Posterior vena cava (tissue), 2 donors: Measurements from ENCODE around the gene TECTB. TPM values are rescaled to one million over a fixed set of nuclear protein-coding genes. Genes with fewer than 3 reads are reported as not detected.

Experiments used
- DNase-seq: peaks from one replicate; pipeline ENCODE4 v3.0.0-alpha.2; 2020; ENCODE audit warnings: low spot score
- intact Hi-C, 2 donors: fragments of 100-400 bp; cut with DNase I; formaldehyde crosslinking; loops; one replicate each; pipeline versions ENCODE4 v1.14.1 to v1.14.2; 2022 to 2023
- total RNA-seq, 2 donors: library from RNA; stranded (reverse); fragmentation: NEBNext Ultra II Directional; extraction: Animal tissue kit (Norgen Biotek cat#: 25700); gene quantifications; one replicate each; pipeline ENCODE4 v1.2.1, GENCODE V29; 2021
- donor health status: DM: yes; HTN: yes; CAD: no.
- donor health status: DM: yes; HTN: yes; CAD: no.

The TECTB gene
- total RNA-seq, 2 donors from 2014 or later: not detected

DNA sequence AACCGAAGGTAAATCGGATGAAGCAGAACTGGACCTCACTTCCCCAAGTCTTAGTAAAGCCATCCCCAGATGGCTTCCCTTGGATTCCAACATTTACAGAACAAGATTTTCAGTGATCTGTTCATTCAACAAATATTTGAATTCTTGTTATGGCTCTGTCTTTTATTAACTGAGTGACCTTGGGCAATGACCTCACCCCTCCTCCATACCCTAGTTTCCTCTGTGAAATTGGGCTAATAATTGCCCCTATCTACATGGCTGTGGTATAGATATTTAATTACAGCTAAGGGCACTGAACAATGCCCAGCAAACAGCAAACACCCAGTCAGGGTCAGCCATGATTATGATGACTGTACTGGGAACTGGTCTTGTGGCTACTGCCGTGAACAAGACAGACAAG, 19.1 kb downstream of the TECTB start:
- intact Hi-C loops: no loop called here
- no peak for DNase-seq

DNA sequence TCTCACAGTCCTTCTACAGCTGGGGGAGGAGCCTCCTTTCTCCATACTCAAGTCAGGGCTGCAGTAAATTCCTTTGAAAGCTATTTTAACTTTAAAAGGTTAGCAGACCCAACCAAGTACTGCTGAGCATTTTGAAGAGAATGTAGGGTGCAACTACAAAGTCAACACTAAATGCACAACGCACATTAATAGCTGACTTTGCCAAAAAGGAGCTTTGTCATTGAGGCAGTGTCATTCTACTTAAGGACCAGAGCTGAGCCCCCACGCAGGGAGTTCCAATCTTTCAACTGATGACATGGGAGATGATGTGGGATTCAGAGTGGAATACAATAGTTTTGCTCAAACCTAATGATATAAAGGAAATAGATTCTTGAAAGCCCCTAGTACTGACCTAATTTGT, 20.3 kb downstream of the TECTB start:
- intact Hi-C loops: no loop called here
- no peak for DNase-seq

DNA sequence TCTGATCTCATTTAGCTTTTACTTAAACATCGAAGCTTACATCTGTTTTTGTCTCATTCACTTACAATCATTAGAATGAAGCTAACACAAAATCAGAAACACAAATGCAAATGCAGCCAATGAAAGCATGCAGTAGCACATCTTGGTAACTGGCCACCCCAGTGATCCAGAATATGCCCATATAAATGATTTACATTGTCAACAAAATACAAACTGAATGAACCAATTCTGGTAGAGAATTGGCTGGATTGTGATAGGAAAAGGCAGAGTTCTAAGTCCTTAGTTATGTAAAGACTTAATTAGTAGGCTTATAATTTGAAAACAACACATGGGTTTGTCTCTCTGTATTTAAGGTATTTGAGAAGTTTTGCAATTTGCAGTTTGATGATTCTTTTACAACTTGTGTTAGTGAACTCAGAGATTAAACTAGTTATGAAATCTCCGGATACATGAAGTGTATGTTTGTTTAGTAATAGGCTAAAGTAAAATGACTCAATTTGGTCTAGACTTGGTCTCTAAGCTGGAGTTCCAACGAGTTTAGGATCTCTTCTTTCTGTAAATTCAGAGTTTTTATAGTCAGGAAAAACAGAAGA, 21.2 kb downstream of the TECTB start:
- no peak for DNase-seq

DNA sequence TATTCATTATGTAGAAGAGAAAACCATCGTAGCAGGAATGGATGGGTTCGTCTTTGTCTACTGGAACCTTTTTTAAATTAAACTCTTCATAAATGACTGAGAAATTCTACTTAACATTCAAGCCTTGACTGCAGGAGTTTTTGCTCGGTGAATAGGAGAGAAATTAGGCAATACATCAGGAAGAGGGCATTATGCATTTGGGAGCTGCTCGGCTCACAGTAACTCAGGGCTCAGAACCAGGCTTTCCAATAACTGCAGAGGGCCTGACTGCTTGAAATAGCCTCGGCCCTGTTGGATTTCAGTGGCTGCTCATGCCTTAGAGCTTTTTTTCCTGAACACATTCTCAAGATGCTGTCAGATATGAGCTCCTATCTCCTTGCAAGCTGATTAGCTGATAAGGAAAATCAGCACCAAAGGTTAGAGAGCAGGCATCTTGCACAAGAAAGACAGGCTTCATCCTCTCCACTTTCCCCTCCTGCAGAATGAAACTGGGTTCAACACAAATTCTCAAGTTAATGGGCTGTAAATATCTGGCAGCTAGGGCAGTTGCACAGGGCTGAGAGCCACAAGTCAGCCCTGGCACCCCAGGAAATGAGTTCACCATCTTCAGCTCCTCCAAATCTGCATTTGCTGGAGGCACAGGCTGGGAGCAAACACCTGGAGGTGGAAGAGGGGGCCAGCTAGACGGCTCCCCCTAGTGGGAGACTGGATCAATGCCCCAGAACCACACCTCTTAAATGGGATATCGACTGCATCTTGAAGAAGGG, 24.3 kb downstream of the TECTB start:
- intact Hi-C loops: no loop called here
- no peak for DNase-seq

More for the DNA sequence above, 21.2 kb downstream of the TECTB start:
- intact Hi-C loops: no loop called here

DNA sequence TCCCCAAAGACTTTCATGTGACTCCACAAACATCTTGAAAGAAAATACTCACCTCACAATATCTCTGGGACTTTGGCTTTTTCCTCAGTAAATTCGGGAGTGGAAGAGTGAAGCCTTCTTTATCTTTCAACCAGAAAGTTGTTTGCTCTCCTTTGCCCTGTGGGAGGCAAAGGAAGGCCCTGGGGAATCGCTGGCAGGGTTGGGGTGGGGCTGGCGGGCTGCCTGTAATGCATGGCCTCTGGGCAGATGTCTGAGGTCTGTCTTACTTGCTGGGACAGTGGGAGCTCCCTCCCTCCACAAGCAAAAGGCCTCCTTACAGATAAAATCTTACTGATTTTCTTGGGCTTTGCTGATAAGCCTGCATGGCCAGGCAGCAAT, 24.9 kb downstream of the TECTB start:
- intact Hi-C loops: no loop called here
- no peak for DNase-seq

DNA sequence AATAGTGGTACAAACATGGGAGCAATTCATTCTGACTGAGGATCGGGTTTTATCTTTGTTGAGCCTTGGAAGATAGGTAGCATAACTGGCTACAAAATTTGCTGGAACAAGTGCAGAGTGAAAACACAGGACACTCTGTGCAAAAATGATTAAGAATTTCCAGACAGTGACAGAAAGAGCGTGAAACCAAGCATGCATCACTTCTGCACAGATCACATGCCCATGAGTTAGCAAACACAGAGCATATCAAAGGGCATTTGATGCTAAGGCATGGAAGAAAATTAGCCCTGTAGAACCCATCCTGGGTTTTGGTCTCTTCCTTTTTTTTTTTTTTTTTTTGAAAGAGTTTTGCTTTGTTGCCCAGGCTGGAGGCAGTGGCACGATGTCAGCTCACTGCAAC, 28.3 kb downstream of the TECTB start:
- intact Hi-C loops: loop anchor here (5.0 to 10.0 kb wide), 3 partner anchors 127 to 174 kb away; partner anchors contain the start of gene GPAM (in 1 of the 2)
- no peak for DNase-seq

DNA sequence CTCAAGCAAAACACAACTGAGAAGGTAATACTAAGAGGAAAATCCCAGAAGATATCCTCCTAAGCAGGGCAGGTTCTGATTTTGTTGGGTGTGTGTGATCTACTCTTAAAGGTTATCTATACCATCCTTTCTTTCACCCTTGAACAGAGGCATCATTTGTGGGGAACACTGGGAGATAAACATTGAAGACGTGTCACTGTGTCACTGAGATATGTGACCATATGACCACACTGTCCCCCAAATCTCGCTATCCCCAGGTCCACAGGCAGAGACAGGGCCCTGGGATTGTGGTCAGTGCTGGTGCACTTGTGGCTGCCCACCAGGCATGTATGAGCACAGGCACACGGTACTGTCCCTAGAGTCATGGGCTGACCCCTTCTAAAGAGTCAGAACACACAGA, 30.0 kb downstream of the TECTB start:
- DNase-seq: no peak
- intact Hi-C loops: loop anchor here (5.0 to 10.0 kb wide), 3 partner anchors 128 to 176 kb away; partner anchors contain the start of gene GPAM (in 1 of the 2)

DNA sequence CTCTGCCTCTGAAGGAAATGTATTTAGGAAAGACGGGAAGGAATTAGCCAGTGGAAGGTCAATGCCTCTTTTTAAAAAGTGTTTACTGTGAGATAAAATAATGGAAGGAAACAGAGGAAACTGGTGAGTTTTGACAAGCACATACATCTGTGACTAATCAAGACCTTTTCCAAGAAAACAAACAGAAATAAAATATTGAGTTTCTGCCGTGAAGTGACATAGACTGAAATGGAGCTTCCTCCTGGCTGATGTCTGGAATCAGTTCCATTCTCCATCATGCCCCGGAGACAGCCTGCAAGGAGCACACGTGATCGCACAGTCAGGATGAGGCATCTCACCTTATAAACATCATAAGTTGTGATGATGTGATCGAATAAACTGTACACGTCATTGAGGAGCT, 30.7 kb downstream of the TECTB start:
- intact Hi-C loops: loop anchor here (5.0 to 10.0 kb wide), 3 partner anchors 129 to 177 kb away; partner anchors contain the start of gene GPAM (in 1 of the 2)
- DNase-seq: no peak

DNA sequence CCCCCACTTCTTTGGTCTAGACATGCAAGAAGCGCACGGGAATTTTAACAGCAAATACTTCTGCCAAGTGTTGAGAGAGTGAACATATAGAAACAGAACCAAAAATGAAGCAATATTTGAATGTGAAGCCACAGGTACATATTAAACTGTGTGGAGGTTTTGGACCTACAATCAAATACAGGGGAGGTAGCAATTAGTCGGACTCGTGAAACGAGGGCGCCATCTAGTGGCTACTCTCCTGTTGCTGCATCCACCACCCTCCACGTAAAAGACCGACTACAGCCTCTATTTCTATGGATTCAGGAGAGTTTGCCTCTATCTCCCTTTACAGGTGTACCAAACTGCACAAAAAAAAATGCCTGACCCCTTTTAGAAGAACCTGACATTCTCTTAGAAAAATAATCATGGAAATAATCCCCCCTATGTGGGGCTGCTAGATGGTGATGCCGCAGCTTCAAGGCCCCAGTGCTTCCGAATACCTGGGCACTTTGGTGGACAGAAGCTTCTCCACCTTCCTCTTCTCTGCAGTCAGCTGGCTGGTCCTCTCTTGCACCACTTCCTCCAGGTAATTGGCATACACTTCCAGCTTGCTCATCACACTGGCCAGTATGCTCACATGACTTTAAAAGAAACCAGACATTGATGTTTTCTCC, 31.7 kb downstream of the TECTB start:
- intact Hi-C loops: loop anchor here (5.0 to 10.0 kb wide), 3 partner anchors 130 to 178 kb away; partner anchors contain the start of gene GPAM (in 1 of the 2)
- DNase-seq: peak; percentile 93

DNA sequence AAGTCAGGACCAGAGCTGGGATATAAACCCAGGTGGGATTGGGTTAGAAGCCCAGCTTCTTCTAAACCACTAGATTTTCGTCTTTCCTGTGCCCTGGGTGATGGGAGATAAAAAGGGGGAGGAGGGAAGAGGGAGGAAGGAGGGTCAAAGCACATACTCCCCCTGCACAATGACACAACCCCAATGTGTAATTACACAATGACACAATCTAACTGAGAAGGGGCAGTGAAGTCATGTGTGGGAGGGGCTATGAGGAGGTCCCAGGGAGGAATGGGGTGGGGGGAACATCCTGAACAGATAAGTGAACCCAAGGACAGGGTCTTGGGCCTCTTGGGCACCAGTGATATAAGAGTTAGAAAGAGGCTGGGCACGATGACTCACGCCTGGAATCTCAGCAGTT, 44.5 kb downstream of the TECTB start:
- intact Hi-C loops: loop anchor here in 1 of 2 donors (1.0 kb wide), 1 partner anchor 25 kb away; no protein-coding TSS in a partner anchor
- DNase-seq: no peak

DNA sequence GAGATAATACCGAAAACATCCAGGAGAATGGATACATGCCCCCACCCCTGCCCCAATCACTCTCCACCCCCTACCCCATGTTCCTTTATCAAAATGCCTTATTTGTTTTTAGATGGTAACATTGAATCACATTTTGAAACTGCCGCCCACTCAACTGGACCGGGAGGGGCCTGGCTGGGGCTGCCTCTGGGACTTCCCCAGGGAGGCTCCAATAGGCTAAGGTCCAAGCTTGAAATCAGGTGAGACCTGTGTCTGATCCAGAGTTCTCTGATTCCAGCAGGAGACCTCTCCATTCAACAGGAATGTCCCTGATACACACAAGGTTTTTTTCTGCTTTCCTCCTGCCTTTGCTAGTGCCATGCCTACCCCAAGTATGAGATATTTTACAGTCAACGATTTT, 47.0 kb downstream of the TECTB start:
- intact Hi-C loops: loop anchor here in 1 of 2 donors (5.0 kb wide), 1 partner anchor 1307 kb away; no protein-coding TSS in a partner anchor
- DNase-seq: no peak

DNA sequence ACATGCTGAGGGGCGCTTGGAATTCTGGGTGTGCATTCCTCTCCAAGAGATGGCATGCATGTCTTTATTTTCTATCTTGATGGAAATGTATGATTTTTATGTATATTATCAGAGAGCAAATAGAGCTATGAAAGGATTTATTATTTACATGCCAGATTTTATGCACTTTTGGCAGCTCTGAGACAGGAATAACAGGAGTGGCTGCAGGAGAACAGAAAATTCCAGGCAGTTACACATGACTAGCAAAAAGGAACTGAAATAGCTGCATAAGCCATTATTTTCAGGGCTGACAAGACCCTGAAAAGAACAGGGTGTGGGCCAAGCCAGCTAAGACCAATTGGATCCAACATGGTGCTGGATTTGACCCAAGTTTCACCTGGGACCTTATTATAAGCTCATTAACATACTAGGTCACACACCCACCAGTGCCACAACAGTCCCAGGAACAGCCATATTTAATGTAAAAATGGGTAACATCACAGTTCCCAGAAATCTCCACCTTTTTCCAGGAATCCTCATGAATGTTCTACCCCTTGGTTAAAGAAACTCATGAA, 47.5 kb downstream of the TECTB start:
- DNase-seq: no peak
- intact Hi-C loops: loop anchor here in 1 of 2 donors (5.0 kb wide), 1 partner anchor 1307 kb away; no protein-coding TSS in a partner anchor

DNA sequence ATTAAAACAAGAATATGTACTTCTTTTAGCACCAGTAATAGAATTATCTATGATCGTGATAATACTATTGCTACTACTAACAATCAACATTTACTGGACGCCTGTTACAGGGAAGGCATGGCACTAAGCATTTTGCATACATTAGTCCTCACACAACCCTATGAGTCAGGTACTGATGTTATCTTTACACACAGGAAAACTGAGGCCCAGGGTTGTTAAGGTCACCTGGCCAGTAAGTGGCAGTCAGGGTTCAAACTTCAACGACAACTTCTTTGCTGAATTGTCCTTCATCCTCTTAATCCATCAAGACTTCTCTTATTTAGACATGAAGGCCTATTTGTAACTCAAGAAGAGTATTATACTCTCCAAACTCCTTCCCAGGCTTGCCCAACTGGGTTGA, 48.8 kb downstream of the TECTB start:
- DNase-seq: no peak
- intact Hi-C loops: loop anchor here in 1 of 2 donors (5.0 kb wide), 1 partner anchor 1305 kb away; no protein-coding TSS in a partner anchor

DNA sequence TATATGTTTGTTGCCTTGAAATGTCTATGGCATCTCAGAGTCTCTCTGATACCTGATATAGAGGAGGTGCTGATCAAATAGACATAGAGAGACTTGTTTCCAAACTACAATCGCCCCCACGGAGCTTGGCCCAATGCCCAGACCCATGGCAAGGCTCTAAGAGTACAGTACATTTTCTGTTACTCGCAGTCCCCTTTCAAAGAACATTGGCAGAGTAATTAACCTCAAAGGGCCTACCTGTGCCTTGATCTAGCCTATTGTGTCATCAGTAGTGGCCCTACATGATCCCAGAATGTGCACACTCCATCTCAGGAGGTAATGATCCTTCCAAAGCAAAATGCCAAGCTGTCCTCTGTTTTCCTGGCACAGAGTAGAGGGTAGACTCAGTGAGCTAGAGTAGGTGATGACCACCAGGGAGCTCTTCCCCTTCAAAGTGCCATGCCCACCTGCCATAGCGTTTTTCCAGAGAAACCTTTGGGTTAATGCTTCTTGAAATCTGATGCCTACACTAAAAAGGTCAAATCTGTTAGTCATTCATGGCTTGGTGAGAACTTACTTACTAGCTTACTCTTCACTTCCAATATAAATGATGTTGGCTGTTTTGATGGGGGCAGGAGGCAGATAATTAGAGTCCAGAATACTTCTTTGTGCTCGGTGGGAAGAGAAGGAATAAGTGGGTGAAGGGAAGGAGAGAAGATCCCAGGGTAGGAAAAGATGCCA, 49.5 kb downstream of the TECTB start:
- intact Hi-C loops: loop anchor here in 1 of 2 donors (5.0 kb wide), 1 partner anchor 1305 kb away; no protein-coding TSS in a partner anchor

DNA sequence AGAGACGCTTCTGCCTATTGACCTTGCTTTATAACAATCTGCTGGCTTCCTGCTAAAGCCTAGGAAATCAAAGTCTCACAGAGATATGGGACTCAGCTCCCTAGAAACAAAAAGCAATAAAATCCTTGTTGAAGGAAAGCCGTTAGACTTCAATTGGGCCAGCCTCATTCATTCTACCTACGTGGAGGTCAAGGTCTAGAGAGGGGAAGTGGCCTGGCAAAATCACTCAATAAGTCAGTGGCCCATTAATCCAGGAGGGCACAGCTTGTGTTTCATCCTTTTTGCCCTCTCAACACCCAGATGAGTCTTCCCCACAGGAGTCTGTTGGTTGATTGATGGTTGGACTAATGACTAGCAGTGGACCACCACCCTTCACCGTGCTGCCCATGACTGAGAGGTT, 50.3 kb downstream of the TECTB start:
- intact Hi-C loops: loop anchor here in 1 of 2 donors (5.0 kb wide), 1 partner anchor 1304 kb away; no protein-coding TSS in a partner anchor
- DNase-seq: no peak

More for the DNA sequence above, 49.5 kb downstream of the TECTB start:
- no peak for DNase-seq

DNA sequence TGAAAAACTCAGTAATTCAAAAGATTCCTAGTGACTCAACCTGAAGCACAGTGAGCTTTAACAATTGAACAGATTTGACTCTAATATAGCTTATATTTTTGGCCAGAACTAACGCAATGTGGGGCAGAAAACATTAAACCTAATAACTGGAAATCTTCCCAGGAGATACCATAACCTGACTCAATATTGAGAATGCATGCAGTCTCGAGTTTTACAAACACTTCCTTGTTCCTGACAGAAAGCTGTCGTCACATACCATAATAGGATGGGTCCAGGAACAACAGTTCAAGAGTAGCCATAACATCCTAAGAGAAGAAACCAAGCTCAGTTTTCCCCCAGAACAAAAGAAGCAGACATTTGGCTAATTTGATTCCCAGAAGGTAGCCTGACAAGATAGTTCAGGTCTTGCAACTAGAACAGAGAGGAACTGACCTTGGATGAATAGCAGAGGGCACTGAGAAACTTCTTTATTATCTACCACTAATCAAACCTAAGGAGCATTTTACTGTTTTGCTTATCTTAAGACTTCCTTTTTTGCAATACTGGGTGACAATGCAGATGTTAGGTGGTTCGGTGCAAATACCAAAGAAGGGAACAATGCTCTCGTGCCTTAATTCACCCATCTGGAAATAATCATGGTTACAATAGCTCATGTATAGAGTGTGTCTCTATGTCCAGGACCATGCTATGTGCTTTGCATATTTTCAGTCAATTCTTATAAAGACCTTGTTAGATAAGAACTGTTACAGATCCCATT, 52.1 kb downstream of the TECTB start:
- intact Hi-C loops: no loop called here
- no peak for DNase-seq

DNA sequence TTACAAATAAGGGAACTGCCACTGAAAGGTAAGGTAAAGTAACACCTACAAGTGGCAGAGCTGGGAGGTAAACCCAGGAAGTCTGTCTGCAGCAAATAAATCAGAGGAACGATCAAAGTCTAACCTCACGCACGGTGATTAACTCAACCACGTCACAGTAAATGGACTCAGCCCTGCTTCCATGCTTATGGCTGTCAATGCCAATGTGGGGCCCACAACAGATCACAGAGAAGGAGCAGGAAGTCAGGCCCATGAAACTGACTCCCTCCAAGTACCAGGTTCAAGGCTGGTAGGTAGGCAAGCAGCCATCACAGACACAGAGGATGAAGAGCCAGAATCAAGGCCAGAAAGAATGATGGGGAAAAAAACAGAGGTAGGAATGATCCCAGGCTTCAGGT, 52.7 kb downstream of the TECTB start:
- DNase-seq: no peak
- intact Hi-C loops: no loop called here

DNA sequence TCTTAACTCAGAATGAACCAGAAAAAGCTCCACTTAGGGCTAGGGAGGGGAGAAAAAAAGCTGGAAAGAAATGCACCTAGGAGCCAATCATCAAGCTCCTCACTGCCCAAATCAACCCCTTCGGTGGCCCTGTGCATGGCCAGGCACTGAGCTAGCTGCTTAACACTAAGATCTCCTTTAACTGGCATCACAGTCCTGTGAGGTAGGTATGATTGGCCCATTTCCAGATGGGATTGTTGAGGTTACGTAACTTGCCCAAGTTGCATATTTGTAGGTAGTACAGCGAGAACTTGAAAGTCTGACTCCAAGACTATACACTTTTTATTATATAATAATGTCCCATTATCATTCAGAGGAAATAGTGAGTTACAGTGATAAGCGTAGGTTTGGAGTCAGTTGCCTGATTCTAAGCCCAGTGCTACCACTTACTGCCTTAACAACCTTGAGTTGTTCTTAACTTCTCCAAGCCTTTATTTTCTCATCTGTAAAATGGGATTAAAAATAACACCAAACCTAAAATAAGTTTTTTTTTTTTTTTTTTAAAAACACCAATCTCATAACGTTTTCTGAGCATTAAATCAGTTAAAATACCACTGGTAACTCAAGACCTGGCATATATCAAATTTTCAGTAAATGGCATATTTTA, 53.5 kb downstream of the TECTB start:
- intact Hi-C loops: no loop called here
- no peak for DNase-seq
